AML-193 (cell line): Measurements from ENCODE around the gene BCO2.
"Not testable (repeated sequence)": the region's sequence is repeated elsewhere in the genome, so short reads cannot be mapped to it uniquely, and the experiment has no call there.

Experiments used
- DNase-seq, 2 experiments: peaks; one replicate each; lab custom pipeline; 2025; lab: John Stamatoyannopoulos, UW

Gene BCO2

GRCh38 chr11:112174789-112175598, at the start of gene BCO2:
TSS of gene BCO2 (plus strand) at chr11:112175512. CDS start at chr11:112175602, 90 bp downstream.
- peak; percentile 17 to 34 for DNase-seq

- DNase-seq: no peak
Measured at GRCh38 chr11:112127056-112127455, 48.3 kb upstream of the BCO2 start.

- DNase-seq: no peak
Measured at GRCh38 chr11:112128483-112129121, 46.7 kb upstream of the BCO2 start.

- peak; percentile 63 to 70 for DNase-seq
Measured at GRCh38 chr11:112129656-112130055, 45.7 kb upstream of the BCO2 start.

GRCh38 chr11:112132737-112133136, 42.6 kb upstream of the BCO2 start:
- no peak for DNase-seq

GRCh38 chr11:112134473-112134872, 40.8 kb upstream of the BCO2 start:
- no peak for DNase-seq

GRCh38 chr11:112143597-112143996, 31.7 kb upstream of the BCO2 start:
- no peak for DNase-seq

GRCh38 chr11:112150517-112150916, 24.8 kb upstream of the BCO2 start:
- DNase-seq: no peak

- no peak for DNase-seq
Measured at GRCh38 chr11:112156153-112156955, 19.0 kb upstream of the BCO2 start.

- DNase-seq: peak; percentile 77 to 83
Measured at GRCh38 chr11:112156956-112157766, 18.2 kb upstream of the BCO2 start.

GRCh38 chr11:112159098-112160065, 15.9 kb upstream of the BCO2 start:
- peak; percentile 68 to 70 for DNase-seq

- peak in 1 of 2 experiments; percentile 11 for DNase-seq
Measured at GRCh38 chr11:112160091-112160848, 15.0 kb upstream of the BCO2 start.

- peak; percentile 48 to 68 for DNase-seq
Measured at GRCh38 chr11:112161012-112161411, 14.3 kb upstream of the BCO2 start.

GRCh38 chr11:112162200-112162599, 13.1 kb upstream of the BCO2 start:
- not testable (repeated sequence) for DNase-seq

- no peak for DNase-seq
Measured at GRCh38 chr11:112162761-112163546, 12.4 kb upstream of the BCO2 start.

- DNase-seq: peak; percentile 38 to 64
Measured at GRCh38 chr11:112163875-112164685, 11.2 kb upstream of the BCO2 start, which contains the start of gene IL18. TSS of gene IL18 (minus strand) at chr11:112164094. CDS start at chr11:112155053, 9,041 bp downstream.

GRCh38 chr11:112165049-112165448, 10.3 kb upstream of the BCO2 start:
- no peak for DNase-seq

GRCh38 chr11:112166562-112166961, 8.8 kb upstream of the BCO2 start:
- no peak for DNase-seq
